Right kidney (tissue), 1 donor: ENCODE data around the gene KIF3A.
A peak's percentile ranks its signal among the peaks of the same experiment; 100 is the strongest.

Source experiments
- DNase-seq: peaks from one replicate; pipeline ENCODE4 v3.0.0-alpha.2; 2016

KIF3A gene

DNA sequence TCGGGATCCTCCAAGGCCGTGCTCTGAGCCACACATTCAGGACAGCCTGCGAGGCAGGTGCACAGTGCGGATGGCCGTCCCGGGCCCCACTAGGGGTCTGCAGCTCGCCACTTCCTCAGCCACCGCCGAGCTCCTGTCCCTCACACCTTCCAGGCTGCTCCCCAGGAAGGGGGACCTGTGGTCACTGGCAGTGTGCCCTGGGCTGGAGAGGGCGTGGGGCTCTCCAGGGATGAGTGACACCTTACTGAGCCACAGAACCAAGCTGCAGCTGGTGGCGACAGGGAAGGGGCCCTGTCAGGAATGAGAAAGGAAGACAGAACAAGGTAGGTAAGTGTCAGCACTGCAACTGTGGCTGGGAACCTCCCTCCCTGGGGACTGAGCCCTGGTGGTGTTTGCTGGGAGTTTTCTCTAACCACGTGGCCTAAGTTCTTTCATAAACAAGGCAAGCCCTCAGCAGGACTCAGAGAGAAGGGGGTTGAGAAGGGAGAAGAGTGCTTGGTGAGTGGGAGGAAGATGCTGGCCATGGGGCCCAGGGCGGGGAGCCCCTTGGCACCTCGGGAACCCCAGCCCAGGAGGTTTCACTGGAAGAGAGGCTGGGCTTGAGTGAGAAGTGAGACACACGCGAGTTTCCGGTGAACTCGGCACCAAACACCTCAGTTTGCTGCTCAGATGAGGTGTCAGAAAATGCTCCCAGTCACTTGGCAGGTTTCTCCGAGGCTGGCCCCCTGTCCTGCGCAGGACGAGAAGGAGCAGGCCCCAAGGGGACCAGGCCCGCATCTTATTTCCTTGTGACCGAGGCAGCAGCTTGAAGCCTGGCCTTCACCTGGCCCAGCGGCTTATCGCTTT is 74.2 kb downstream of the KIF3A start:
- DNase-seq = no peak

DNA sequence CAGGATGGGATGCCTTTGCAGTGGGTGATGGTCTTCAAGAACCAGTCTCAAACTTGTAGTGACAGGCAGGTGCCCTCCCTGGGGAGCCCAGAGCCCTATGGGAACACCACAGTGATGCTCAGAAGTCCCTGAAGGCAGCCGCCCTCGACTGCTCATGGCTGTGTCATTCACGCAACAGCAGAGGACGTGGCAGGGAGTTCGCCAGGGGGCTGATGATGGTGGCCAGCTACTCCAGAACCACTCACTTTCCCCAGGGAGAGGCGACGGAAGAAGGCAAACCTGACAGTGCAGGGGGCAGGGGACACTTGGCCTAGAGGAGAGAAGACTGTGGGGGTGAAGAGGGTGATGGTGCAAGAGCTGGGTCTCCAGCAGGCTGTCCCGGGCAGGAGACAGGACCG is 75.3 kb downstream of the KIF3A start:
- no peak for DNase-seq

DNA sequence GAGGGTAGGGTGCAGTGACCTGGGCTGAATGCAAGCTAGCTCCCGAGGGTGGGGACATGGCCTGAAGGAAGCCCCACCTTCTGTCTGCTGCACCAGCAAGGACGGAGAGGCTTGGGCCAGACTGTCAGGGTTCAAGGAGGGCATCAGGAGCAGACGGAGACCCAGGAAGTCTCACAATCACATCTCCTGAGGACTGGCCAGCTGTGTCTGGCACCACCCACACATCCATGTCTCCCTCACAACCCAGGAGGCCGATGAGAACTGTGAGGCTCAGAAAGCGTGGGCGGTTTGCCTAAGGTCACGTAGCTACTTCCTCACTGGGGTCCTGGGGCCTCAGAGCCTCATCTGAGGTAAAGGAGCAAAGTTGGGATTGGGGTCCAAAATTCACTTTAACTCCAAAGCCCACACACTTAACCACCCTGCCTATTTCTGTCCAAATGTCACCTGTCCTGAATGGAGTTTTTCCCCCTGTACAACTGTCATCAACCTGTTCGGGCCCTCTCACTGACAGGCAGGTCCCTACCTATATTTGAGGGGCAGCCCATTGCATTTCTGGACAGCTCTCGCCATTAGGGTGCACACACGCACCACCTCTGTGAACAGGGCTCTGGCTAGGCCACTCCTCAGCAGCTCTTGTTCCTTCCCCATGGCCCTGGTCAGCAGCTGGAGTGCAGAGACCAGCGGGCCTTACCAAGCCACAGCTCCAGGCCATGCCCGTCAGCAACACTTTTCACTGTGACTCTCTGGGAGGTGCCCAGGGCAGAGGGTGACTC is 75.9 kb downstream of the KIF3A start:
- no peak for DNase-seq

DNA sequence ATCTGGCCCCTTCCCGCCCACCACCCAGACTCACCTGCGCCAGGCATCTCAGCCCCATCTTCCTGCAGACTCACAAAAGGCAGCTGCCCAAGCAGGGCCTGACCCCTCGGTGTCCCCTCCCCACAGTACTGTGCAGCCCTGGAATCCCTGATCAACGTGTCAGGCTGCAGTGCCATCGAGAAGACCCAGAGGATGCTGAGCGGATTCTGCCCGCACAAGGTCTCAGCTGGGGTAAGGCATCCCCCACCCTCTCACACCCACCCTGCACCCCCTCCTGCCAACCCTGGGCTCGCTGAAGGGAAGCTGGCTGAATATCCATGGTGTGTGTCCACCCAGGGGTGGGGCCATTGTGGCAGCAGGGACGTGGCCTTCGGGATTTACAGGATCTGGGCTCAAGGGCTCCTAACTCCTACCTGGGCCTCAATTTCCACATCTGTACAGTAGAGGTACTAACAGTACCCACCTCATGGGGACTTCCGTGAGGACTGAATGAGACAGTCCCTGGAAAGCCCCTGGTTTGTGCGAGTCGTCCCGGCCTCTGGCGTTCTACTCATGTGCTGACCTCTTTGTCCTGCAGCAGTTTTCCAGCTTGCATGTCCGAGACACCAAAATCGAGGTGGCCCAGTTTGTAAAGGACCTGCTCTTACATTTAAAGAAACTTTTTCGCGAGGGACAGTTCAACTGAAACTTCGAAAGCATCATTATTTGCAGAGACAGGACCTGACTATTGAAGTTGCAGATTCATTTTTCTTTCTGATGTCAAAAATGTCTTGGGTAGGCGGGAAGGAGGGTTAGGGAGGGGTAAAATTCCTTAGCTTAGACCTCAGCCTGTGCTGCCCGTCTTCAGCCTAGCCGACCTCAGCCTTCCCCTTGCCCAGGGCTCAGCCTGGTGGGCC is 77.5 kb downstream of the KIF3A start:
- no peak for DNase-seq

DNA sequence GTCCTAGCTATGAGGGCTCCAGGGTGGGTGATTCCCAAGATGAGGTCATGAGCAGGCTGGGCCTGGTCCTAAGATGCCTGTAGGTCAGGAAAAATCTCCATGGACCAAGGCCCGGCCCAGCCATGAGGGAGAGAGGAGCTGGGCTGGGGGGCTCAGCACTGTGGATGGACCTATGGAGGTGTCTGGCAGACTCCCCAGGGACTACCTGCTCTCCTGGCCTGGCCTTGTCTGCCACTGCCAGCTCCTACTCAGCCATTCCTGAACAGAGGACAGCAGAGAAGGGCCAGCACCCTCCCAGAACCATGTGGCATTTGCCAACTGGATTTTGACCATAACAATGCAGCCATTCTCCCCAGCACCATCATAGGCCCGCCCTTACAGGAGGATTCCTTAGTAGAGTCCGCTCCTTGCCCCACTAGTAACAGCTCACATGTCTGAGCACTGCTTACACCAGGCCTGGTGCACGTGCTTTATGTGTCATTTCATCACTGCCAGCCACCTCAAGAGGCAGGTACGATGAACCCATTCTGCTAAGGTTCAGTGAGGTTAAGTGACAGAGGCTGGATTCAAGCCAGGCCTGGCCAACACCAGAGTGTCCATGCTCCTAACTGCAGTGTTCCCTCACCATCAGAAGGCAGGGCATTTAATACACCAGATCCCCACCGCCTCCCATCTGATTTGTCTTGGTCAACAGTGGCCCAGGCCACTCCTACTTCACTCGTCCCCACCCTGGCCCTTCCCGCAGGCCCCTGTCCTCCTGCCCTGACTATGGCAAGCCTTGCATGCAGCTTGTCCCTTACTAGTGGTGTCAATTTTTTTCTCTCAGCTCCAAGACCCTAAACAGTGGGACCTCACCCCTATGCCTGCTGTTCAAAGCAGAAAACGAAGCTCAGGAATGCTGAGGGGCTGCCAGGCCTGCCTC is 78.7 kb downstream of the KIF3A start:
- no peak for DNase-seq

DNA sequence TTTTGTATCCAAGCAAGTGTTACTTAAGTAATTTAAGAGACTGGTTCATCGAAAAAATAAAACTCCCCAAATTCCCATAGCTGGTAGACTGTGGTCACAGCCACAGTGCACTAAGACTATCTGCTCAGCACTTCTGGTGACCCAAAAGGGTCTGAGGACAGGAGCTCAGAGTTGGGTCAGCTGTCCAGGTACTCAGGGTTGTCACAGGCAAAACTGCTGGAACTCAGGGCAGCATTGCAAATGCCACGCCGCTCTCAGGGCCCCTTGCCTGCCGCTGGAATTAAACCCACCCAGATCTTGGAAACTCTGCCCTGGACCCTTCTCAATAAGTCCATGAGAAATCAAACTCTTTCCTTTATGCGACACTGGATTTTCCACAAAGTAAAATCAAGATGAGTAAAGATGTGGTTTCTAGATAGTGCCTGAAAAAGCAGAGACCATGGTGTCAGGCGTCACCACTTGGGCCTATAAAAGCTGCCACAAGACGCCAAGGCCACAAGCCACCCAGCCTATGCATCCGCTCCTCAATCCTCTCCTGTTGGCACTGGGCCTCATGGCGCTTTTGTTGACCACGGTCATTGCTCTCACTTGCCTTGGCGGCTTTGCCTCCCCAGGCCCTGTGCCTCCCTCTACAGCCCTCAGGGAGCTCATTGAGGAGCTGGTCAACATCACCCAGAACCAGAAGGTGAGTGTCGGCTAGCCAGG is 79.5 kb downstream of the KIF3A start, which contains the start of gene IL13:
IL13 (plus strand) TSS at position 498 of the 705 bp plus-strand sequence; CDS start at position 512, 14 bp downstream.
- no peak for DNase-seq

DNA sequence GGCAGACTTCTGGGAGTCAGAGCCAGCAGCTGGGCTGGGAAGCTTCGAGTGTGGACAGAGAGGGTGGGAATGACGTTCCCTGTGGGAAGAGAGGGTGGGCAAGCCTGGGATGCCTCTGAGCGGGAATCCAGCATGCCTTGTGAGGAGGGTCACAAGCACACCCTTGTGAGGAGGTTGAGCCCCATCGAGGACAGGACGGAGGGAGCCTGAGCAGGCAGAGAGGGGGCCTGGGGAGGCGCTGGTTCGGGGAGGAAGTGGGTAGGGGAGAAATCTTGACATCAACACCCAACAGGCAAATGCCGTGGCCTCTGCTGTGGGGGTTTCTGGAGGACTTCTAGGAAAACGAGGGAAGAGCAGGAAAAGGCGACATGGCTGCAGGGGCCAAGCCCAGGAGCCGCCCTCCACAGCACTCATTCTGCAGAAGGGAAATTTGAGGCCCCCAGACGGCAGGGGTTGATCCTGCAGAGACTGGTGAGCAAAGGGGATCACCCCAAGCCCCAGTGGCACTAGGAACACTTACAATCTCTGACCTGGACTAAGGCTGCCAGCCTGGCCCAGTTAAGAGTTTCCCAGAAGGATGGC is 80.5 kb downstream of the KIF3A start:
- no peak for DNase-seq

DNA sequence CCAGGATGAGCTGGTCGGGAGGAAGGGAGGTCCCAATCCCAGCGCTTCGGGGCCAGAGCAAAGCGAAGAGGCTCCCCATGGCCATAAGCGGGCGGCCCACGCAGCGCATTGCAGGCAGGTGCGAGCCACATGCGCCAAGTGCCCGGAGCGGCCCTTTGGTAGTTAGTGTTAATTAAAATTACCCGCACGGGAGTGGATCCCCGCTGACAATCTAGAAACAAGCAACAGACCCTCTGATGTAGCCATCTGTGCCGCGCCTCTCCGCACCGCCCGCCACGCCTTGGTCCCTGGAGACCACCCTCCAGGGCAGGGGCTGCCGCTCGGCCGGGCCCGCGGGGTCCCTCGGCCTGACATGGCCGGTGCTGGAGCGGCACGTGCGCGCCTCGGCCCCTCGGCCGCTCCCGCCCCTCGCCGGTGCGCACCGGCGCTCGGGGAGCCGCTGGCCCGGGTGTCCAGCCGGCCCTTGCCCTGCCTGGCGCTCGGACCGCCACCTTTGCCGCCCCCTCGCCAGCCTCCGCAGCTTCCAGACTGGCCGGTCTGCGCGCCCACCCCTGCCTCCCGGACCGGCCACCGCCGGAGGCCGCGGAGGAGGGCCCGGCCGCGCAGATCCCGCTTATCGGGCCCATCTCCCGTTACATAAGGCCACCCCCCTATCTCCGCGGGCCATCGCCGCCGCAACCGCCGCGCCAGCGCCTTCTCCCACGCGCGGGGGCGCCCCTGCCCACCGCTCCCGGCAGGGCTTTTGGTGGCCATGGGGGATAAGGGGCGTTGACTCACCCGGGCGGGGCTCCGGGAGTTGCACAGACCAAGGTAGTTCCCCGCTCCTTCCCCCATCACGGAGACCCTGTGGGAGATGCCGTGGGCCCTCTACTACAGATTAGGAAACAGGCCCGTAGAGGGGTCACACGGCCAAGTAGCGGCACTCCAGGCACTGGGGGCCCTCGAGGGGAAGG is 81.2 kb downstream of the KIF3A start:
- DNase-seq = peak; percentile 69

DNA sequence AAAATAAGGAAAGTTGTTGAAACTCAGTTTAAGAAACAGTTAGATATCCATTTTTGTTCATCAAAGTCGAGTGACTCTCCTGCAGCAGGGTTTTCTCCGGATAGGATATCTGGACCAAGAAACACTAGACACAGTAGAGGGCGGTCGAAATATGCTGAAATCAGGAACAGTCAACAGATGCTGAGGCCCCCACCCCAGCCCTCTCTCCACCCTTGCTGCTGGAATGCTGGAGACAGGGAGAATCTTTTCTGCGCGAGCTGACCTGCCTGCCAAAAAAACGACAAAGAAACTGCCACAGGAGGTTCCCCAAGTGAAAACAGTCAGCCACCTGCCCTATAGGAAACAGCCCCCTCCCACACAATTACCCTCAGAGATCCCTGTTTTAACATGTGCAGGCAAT is 83.6 kb downstream of the KIF3A start:
- DNase-seq = no peak

DNA sequence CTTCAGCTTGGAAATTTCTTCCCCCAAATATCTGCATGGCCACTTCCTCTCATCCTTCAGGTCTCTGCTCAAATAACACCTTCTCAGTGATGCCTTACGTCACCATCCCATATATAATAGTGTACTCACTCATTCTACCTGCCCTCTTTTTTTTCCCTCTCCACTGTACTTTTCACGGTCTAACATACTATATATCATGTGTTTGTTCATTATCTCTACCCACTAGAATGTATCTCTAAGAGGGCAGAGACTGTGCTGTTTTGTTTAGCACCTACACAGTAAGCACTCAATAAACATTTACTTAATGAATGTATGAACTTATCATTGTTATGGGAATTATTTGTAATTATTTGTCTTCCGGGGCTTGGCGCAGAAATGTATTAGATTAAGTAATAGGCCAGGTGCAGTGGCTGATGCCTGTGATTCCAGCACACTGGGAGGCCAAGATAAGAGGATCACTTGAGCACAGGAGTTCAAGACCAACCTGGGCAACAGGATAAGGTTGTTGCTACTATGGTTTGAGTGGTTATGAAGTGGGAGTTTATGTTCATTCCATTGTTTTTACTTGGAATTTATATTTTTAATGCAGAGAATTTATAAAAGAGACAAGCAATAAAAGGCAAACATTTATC is 85.4 kb downstream of the KIF3A start:
- DNase-seq = no peak

DNA sequence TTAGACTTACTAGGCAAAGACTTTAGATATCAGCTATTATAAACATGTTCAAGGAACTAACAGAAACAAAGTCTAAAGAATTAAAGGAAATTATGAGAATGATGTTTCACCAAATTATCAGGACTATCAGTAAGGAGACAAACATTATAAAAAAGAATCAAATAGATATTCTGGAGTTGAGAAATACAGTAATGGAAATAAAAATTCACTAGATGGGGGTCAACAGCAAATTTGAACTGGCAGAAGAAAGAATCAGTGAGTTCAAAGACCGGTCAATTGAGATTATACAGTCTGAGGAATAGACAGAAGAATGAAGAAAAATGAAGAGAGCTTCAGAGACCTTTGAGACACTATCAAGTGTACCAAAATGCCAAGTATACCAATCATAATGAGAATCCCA is 89.0 kb downstream of the KIF3A start:
- no peak for DNase-seq

DNA sequence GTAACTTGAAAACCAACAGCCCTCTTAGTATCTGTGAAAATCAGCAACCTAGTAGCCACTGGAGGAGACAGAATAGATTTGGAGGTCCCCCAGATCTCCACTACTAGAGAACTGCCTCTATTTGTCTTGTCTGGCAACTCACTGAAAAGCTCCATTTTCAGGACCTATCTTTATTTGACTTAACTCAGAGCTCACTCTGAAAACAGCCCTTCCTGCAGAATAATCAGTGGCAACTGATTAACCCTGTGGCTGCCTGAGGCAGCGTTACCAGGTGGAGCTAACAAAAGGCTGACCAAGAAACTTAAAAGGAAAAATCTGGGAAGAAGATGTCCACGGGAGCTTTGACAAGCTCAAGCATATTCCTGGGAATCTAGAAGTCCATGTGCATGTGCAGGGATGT is 89.9 kb downstream of the KIF3A start:
- DNase-seq = no peak

DNA sequence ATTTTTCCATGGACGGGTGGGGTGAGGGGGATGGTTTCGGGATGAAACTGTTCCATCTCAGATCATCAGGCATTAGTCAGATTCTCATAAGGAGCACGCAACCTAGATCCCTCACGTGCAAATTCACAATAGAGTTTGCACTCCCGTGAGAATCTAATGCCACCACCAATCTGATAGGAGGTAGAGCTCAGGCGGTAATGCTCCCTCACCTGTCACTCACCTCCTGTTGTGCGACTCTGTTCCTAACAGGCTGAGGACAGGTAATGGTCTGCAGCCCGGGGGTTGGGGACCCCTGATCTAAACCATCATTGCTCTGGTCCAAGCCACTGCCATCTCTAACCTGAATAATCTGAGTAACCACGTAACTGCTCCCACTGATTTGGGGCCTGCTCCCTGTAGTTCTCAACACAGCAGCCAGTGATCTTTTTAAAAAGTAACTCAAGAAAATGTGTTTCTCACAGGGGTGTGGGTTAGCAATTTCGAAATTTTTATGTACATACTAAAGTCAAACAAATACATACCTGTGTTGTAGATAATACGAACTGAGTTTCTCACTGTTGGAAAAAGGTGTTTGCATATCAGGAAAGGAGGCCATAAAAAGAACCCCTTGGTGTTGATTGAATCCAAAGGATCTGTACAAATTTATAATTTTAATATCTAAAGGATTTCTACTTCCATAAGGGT is 90.6 kb downstream of the KIF3A start:
- no peak for DNase-seq

DNA sequence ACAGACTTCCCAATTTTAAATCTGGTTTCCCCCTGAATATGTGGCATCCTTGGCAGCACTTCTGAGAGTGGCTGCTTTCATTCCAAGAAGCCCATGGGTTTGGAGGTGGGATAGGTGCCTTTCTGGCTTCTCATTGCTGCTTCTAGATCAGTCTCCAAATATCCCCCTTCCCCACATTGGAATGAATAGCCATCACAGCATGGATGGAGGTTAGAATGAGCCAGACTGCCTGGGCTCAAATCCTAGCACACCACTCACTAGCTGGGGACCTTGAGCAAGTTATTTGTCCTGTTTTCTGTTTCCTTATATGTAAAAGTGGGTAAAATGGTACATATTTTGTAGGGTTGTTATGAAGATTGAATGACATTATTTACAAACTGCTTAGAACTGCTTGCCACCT is 93.2 kb downstream of the KIF3A start:
- DNase-seq = no peak
